SW480 (cell line): ENCODE data around the gene TBL3.
"Not testable (repeated sequence)": the region's sequence is repeated elsewhere in the genome, so short reads cannot be mapped to it uniquely, and the experiment has no call there.

Source experiments
- DNase-seq: peaks from one replicate; pipeline ENCODE4 v3.0.0-alpha.2; 2016; ENCODE audit warnings: low spot score

The TBL3 gene

DNA sequence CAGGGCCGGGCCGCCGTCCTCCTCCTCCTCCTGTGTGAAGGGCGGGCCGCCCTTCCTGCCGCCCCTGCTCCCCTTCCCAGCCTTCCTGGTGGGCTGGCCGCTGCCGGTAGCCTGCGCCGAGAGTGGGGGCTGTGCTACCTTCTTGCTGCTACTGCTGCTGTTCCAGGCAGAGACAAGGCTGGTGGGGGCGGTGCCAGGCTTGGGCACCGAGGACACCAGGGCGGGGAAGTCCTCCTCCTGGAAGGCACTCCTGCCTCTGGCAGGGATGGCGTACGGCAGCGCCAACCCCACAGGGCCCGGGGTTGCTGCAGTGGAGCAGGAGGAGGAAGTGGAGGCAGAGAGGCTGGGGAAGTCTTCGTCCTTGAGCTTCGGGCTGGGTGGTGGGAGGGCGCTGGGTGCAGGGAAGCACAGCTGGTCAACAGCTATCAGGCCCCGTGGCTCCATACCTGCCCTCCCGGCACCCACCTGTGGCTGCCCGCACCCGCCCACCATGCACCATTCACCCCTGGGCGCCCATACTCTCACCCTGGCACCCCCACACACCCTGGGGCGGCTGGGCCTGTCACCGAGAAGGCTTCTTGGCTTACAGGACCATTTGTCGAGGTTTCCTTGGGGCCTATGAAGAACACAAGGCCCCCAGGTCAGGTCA is 28.1 kb downstream of the TBL3 start:
- no peak for DNase-seq

DNA sequence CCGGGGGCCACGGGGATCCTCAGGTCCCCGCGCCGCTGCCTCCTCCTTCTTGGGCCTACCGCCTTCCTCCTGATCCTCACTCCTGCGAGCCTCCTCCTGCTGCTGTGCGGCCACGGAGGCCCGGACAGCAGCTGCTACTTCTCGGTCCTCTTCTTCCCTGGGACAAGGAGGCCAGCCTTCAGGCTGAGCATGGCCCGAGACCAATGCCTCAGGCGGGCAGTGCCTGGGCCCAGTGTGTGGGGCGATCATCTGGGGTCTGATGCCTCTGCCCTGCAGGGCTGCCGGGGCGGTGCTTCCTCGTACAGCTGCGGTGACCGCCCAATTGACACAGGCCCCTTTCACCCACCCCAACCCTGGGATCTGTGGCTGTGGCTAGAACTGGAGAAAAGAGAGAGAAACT is 29.2 kb downstream of the TBL3 start:
- DNase-seq, result no peak

DNA sequence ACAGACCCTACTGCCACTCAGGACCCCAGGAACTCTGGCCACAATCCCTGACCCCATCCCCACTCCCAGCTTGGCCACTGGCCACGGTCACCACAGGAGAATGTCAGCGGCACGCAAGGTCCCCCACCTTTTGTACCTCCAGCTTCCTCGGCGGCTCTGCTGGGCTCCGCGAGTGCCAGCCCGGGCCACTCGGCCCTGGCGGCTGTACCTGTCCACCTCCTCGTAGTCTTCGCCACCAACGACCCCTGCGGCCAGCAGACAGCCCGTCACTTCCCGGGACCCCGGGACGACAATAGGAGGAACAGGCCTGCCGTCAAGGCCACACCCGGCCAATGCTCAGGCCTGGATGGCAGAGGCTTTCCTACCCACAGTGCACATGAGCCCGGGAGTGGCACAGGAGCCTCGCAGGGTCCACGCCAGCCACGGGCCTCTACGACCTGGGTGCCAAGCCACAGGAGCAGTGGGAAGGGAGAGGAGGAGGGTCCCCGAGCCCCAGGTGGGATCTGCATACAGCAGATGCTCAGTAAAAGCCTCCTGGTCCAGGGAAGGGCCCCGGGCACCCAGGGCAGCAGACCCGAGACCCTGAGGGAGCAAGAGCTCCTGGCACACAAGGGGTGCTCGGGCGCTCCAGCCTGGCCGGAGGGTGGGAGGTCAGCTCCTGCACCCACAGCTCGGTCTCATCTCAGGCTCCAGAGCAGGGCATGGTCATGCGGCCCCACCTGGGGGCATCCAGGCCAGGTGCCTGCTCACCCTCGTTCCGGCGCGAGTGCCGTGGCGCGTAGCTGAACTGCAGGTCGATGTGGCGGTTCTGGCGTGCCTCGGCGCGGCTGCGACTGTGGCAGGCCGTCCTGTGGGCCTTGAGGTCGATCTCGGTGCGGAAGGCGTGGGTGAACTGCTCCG is 29.9 kb downstream of the TBL3 start:
- no peak for DNase-seq

DNA sequence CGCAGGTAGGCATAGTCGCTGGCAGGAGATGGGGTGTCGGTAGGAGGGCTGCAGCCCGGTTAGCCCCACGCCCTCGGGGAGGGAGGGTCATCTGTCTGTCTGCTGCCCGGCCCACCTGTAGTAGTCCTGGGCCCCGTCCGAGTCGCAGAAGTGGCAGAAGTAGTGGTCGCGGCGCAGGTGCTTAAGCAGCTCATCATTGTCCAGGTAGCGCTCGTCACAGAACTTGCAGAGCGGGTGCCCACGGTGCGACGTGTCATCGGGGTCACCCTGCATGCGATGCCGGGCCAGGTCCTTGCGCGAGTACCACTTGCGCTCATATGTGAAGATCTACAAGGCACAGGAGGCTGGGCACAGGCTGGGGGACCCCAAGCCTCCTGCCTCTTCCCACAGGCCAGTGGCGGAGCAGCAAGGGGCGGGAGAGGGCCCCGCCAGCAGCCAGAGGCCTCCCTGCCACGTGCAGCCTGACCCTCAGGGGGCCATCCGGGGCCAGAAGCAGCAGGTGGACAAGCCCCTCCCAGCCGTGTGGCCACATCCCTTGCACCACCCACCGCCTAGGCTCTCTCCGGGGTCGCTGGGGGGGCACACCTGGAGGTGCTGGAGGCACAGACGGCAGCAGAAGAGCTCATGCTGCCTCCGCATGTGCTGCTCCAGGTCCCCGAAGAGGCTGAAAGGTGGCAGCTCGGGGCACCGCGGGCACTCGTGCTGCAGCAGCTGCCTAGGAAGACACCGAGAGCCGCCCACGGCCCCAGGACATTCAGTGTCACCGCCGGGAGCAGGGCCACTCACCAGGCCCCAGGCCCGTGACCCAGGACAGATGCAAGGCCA is 30.8 kb downstream of the TBL3 start:
- DNase-seq, result no peak

DNA sequence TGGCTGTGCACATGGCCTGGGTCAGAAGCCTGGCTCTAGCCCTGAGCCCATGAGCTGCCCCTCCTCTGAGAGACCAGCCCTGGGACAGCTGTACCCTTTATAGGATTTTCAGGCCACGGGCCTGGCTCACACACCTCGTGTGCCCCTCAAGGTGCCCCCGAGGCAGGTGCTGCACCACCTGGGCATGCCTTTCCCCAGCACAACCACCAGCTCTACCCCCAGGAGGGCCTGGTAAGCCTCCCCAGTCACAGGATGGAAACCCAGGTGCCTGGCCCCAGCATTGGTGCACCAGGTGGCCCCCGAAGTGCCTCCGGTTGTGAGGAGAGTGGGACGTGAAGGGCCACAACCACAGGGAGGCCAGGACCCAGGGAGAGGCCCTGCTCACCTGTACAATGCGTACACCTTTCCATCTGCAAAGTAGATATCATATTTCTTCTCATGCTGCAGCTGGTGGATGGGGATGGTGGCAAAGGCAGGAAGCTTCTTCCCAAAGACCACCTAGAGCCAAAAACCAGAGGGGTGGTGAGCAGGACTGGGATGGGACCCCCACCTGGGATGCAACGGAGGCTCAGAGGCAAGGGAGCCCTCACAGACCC is 31.5 kb downstream of the TBL3 start:
- no peak for DNase-seq

DNA sequence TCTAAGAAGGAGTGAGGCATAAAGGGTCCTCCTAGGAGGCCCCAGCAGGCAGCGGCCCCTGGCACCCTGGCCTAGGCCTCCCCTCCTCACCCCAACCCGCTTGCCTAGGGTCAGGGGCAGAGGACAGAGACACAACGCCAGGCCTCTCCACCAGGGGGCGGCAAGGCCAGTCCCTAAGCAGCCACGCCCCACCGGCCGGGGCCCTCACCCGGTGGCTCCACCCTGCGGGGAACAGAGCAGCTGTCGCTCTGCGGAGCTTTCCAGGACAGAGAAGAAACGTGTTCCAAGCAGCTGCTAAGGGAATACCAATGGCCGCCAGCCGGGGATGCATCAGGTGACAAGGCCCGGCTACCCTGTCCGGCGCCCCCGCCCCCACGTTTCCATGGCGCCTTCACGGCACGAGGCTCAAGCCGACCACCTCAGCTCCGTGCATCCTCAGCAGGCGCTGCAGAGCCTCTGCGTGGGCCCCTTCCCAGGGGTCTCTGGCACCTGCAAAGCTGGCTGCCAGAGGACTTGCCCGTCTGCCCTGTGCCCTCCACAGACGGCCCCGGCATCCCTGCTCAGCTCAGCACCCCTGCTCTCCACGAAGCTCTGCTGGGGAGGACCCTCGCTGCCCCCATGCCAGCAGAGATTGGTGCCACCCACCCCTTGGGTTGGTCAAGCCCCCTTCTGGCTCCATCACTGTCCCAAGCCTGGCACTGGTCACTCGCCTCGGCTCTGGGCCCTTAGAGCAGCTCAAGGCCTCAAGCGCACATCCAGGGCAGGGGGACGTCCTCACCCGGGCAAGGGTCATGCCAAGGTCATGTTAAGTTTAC is 32.2 kb downstream of the TBL3 start:
- DNase-seq, result peak; percentile 88

DNA sequence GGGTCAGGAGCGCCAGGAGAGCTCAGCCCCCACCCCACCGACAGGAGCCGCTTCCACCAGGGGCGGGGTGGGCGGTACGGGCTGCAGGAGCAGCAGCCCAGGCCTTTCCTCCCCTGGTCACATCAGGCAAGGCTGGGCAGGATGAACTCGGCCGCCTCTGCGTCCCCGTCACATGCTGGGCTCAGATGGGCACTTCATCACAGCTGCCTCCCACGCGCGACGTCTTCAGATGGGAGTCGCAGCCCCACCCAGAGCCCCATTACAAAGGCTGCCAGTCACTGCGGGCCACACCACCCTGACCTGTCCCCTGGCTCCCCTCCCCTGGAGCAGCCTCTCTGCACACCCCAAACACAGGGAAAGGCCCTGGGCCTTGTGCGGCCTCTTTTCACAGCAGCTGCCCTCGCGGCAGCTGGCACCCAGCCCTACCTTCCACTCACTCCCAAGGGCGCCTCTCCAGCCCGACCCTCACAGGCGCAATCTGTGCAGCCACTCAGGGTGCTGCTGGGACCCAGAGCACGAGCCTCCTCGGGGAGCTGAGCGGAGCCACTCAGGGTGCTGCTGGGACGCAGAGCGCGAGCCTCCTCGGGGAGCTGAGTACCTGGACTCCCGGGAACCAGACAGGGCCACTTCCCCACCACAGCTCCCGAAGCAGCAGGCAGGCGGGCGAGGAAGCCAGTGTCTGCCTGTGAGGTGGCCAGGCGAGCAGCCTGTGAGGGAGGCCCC is 33.1 kb downstream of the TBL3 start:
- no peak for DNase-seq

DNA sequence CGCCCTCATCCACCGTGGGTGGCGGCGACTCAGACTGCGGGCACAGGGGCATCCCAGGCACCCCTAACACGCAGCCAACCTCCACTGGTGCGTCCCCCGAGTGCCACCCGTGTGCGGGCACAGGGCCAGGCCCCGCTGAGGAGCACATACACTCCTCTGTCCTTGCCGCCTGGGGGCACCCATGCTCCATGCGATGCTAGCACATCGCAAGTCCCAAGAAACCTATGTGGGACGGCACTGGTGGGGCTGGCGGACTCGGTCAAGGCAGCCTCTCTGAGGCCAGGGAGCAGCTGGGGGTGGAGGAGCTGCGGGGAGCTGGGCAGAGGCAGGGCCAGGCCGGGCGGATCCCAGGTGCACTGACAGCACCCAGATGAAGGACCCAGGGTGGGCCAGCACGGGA is 33.8 kb downstream of the TBL3 start:
- DNase-seq, result no peak

DNA sequence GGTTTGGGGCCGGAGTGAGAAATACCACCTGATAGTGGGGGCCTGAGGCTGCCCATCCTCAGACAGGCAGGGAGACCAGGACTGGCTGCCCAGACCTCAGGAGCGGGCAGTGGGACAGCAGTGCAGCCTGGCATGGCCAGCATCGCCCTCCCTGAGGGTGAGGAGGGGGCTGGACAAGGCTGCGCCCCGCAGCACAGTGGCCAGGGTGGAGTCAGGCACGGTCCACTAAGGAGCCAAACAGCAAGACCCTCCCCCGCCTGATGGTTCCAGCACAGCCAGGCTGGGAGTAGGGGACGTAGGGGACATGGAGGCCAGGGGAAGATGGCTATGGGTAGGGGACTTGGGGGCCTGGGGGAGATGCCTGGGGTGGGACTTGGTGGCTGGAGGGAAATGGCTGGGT is 34.5 kb downstream of the TBL3 start:
- DNase-seq, result no peak

DNA sequence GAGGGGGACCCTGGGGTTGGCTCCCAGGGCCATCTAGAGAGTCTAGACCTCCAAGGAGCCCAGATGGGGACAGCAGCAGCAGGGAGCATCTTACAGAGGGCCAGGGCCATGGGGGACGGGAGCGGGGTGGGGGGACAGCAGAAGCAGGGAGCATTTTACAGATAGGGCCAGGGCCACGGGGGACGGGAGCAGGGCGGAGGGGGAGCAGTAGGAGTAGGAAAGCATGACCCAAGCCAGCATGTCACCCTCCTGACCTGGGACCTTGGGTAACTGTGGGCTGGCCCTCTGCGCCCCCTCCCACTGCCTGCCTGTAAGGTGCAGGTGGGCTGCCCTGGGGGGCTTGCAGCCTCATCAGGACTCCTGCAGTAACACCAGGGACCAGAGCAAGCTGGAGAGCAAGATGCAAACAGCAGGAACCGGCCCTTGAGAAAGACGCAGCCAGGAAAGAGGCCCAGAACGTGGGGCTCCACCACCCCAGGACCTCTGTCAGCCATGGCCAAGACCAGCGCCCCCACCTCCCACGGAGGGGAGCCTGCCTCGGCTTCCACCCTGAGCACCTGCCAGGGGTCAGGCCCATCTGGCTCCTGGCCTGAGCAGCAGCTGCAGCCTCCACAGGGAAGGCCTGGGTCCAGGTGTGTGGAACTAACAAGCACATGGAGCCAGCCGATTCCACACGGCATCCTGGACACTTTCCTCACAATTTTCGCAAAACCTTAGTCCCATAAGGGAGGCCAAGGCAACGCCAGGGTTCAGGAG is 35.4 kb downstream of the TBL3 start:
- no peak for DNase-seq

DNA sequence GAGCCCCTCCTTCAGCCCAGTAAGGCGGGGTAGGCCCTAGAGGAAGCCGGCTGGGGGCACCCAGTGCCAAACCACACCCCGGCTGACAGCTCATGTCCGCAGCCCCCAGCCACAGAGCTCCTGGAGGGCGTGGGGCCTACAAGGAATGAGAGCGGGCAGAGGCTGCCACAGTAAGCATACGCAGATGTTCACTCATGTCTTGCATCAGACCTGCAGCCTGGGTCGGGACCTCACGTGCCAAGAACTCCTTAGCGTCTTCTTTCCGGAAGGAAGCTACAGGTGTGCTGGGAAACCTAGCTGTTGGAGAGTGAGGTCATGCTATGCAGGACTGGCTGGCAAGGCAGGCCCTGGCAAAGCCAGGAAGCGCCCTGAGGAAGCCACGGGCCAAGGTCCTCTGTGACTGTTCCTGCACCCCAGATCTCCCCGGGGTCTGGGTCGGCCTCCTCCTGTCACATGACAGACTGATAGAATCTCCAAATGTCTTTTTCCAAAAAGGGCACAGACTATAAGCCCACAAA is 36.2 kb downstream of the TBL3 start:
- peak; percentile 56 for DNase-seq

DNA sequence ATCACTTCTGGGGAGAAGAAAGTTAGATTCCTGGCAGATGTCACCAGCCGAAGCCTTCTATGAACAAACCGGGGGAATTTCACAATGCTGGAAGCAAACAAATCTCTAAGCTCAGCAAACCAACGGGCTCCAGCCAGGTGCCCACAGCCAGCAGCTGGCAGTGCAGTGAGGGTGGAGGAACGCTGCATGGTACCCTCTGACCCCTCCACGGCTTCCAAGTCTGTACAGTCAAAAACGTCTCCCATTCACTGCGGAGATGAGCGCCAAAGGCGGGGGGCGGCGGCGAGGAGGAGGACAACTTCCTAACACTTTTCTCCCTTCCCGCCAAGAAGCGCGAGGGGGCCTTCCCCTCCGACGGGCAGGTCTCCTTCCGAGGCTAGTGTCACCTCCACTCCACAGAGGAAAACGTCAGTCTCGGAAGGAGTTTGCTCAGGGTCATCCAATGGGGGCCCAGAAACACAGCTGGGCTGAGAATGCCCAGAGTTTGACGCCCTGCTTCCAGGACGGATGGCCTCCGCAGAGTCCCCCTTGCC is 36.8 kb downstream of the TBL3 start:
- DNase-seq, result no peak

DNA sequence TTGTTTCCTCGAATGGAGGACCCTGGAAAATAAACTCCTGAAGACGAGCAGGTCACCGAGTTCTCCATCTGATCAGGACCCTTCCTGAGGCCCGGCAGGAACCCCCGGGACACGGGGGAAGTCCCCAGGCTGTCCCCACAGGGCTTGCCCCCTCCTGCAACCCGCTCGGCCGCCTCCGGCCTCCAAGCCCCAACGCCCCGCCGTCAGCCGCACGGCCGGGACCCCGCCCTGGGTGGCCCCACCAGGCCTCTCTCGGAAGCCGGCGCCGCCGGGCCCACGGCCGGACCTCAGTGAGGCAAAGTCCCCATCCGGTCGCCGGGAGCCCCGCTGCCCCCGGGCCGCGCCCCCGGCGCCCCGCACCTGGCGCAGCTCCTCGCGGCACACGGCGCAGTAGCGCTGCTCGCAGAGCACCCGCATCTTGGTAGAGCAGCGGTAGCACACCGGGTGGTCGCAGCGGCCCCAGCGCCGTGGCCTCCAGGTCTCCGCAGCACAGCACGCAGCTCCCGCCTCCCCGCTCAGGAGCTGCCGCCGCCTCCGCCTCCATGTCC is 37.4 kb downstream of the TBL3 start:
- no peak for DNase-seq

DNA sequence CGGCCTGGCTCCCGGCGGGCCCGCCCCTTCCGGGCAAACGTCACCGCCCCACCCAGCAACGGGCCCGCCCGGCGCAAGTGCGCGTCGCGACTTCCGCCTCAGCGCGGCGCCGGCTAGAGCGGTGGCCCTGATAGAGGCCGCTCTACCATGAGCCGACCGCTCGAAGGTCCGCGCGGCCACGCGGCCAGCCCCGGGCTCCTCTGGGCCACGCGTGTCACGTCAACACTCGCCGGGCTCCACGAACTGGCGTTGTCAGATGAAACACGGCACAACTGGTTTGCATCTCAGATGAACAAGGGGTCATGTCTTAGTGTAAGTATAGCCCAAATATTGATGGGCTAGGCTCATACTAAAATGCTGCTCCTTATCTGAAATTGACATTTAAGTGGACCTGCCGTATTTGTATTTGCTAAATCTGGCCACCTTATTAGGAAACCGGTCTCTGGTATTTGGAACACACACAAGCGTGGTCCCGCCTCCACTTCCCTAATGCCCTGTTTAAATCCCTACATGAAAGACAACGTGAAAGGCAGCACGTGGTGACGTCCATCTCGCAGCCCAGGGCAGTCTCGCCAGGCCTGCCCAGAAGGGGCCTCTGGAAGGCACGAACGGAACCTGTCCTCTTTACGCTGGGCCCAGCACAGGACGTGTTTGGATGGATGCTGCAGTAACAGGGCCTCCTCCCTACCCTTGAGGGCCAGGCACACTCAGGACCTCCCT is 38.1 kb downstream of the TBL3 start, which contains the start of gene ZNF598:
Gene ZNF598 (minus strand): TSS at position 31 of the 720 bp plus-strand sequence.
- DNase-seq, result peak; percentile 85

DNA sequence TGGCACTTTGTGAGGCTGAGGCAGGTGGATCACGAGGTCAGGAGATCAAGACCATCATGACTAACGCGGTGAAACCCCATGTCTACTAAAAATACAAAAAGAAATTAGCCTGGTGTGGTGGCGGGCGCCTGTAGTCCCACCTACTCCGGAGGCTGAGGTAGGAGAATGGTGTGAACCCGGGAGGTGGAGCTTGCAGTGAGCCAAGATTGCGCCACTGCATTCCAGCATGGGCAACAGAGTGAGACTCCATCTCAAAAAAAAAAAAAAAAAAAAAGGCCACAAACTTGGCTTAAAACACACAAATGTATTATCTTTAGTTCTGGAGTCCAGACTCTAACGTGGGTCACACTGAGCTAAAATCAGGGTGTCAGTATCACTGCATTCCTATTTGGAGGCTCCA is 39.9 kb downstream of the TBL3 start:
- not testable (repeated sequence) for DNase-seq

DNA sequence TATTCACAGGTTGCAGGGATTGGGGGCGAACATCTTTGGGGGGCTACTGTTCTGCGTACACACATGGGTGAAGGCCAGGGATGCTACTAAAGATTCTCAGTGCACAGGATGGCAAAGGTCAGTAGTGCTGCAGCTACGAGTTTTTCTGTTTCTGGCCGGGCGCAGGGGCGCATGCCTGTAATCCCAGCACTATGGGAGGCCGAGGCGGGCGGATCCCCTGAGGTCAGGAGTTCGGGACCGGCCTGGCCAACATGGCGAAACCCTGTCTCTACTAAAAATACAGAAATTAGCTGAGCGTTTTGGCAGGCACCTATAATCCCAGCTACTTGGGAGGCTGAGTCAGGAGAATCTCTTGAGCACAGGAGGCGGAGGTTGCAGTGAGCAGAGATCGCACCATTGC is 41.7 kb downstream of the TBL3 start:
- no peak for DNase-seq

DNA sequence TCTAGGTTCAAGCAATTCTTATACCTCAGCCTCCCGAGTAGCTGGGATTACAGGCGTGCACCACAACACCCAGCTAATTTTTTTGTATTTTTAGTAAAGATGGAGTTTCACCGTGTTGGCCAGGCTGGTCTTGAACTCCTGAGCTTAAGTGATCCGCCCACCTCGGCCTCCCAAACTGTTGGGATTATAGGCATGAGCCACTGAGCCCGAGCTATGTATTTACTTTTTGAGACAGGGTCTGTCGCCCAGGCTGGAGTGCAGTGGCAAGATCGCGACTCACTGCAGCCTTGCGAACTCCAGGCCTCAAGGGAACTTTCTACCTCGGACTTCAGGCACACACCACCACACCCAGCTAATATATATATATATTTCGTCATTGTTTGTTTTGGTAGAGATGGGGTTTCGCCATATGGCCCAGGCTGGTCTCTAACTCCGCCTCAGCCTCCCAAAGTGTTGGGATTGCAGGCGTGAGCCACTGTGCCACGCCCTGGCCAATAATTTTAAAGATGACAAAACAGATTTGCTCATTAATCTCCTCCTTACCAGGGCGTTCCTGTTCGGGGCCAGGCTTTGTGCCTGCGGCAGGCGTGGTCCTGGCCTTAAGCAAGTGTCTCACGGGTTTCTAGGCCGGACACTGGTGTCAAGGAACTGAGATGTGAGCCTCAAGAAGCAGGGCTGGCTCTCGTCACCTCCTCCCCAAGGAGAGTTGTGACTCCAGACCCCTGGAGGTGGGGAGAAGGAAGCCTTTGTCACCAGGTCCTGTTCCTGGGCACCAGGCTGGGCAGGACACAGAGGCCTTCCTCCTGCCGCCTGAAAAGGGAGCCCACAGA is 43.5 kb downstream of the TBL3 start:
- peak; percentile 80 for DNase-seq

DNA sequence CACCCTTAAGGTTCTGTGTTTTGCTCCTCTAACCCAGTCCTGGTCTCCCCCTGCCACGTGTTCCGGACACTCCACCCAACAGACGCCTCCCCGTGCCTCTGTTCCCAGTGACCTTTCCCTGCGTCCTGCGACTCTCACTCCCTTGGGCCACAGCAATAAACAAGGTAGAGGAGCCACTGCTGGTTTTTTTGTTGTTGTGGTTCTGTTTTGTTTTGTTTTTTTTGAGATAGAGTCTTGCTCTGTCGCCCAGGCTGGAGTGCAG is 44.0 kb downstream of the TBL3 start:
- no peak for DNase-seq
